NCI-H748 treated with DMSO at 0.1 percent for 48 hours (cell line): ENCODE measurements around the gene SLC35F6.

Experiments used
- DNase-seq: peaks from one replicate; lab custom pipeline; 2025; lab: John Stamatoyannopoulos, UW

The SLC35F6 gene

GRCh38 chr2:26822877-26823276, 58.8 kb downstream of the SLC35F6 start:
- no peak for DNase-seq
